Sigmoid colon (tissue), 4 donors: ENCODE measurements around the gene FRZB.

Source experiments
- POLR2A ChIP-seq, 2 donors: fragments of 450-650 bp; IDR thresholded peaks; one replicate each; pipeline ENCODE4 v1.6.1; 2016; ENCODE audit warnings: antibody characterized with exemption in 2 of 2, mild to moderate bottlenecking in 2 of 2, moderate library complexity in 2 of 2
- POLR2AphosphoS5 ChIP-seq, 4 donors: sonication (generic); formaldehyde crosslinking; IDR thresholded peaks; one replicate each; pipeline ENCODE4 v1.6.1; 2017; ENCODE audit warnings: antibody characterized with exemption in 4 of 4
- TF ChIP-seq, protein P1 (sequence below), 4 experiments: fragments of 450-650 bp in 3 of 4; fragments of 200-600 bp in 1 of 4; IDR thresholded peaks; one replicate each; pipeline ENCODE4 v1.5.1; 2016 to 2019; ENCODE audit warnings: antibody characterized with exemption in 4 of 4, mild to moderate bottlenecking in 3 of 4, moderate library complexity in 2 of 4

DNA sequence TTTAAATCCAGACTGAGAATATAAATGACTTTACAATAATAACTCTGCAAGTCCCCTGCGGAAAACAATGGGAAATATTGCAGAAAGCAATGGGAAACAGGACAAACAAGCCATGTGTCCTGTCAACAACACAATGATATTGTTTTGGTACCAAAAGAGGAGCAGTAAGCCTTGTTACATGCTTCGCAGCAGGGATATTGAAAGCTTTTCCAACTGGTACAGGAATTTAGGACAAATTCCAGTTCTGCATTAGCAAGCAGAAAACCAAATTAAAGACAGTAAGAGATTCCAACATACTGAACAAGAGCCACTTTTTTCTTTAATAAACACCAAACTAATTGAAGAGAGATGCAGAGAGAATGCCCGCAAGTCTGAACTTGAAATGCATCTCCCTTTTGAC is 30.0 kb downstream of the FRZB start:
- TF ChIP-seq, protein P1, sequence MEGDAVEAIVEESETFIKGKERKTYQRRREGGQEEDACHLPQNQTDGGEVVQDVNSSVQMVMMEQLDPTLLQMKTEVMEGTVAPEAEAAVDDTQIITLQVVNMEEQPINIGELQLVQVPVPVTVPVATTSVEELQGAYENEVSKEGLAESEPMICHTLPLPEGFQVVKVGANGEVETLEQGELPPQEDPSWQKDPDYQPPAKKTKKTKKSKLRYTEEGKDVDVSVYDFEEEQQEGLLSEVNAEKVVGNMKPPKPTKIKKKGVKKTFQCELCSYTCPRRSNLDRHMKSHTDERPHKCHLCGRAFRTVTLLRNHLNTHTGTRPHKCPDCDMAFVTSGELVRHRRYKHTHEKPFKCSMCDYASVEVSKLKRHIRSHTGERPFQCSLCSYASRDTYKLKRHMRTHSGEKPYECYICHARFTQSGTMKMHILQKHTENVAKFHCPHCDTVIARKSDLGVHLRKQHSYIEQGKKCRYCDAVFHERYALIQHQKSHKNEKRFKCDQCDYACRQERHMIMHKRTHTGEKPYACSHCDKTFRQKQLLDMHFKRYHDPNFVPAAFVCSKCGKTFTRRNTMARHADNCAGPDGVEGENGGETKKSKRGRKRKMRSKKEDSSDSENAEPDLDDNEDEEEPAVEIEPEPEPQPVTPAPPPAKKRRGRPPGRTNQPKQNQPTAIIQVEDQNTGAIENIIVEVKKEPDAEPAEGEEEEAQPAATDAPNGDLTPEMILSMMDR (IDR thresholded peaks at IDR 0.05) = no peak
- TF ChIP-seq POLR2A (IDR thresholded peaks at IDR 0.05) (no peak), POLR2AphosphoS5 (IDR thresholded peaks at IDR 0.05) (no peak)
